ENCODE measurements around the gene BMPER. TPM values are rescaled to one million over a fixed set of nuclear protein-coding genes. Genes with fewer than 3 reads are reported as not detected.

BMPER gene
- total RNA-seq, 1 donor from 2014 or later: 0.59 TPM

DNA sequence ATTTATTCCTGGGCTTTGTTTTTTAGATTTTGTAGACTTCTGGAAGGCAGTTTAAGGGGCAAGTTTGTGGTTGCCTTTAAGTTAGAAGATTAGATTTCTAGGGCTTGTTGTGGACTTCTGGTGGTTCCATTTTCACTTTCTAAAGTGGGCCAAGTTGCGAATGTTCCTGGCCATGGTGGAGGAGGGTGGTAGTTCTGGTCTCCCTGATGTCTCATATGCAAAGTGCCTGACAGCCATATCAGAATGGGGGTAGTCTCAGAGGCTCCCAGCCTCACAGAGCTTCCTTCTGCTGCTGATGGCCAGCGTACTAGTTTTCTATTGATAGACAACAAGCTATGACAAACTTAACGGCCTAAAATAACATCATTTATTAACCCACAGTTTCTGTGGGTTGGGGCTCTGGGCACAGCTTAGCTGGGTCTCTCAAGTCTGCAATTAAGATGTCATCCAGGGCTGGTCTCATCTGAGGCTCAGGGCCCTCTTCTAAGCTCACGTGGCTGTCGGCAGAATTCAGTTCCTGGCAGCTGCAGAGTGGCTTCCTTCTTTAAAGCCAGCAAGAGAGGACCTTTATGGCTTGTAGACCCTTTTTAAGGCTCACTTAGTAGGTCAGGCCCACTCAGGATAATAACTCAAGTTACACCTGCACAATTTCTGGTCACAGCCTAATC, 44.8 kb downstream of the BMPER start:
- DNase-seq (no peak), ATAC-seq (no peak)
- intact Hi-C loops (cut with micrococcal nuclease): no loop called here

- DNase-seq (no peak), ATAC-seq (no peak)
- intact Hi-C loops (cut with micrococcal nuclease): no loop called here
Observed at GRCh38 chr7:33952824-33953223, 47.5 kb downstream of the BMPER start.

DNA sequence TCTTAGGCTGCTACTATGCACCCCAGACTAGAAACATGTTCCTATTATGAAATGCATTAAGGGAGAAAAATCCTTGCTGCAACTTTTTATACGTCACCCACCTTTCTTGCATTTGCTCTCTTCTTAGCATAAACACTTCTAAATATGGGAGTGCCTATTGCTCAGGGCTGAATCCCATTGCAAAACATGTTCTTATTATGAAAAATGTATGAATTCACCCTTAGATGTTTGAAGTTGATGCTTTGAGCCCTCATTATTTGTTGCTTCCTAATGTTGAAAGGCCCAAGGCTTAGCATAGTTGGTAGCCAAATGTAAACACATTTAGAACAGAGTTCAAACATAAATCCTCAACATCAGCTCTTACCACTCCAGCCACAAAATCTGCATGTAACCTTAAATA, 52.8 kb downstream of the BMPER start:
- ATAC-seq (no peak), DNase-seq (no peak)
- intact Hi-C loops (cut with micrococcal nuclease): no loop called here

- no peak for DNase-seq
- intact Hi-C loops (cut with micrococcal nuclease): no loop called here
- no peak for ATAC-seq
Observed at GRCh38 chr7:33959676-33960075, 54.3 kb downstream of the BMPER start.

- DNase-seq: no peak
- ATAC-seq: no peak
- intact Hi-C loops (cut with micrococcal nuclease): no loop called here
Observed at GRCh38 chr7:33961948-33962347, 56.6 kb downstream of the BMPER start.

GRCh38 chr7:33964417-33965182, 59.3 kb downstream of the BMPER start:
- peak; percentile 55 for ATAC-seq
- DNase-seq: no peak
- intact Hi-C loops (cut with micrococcal nuclease): no loop called here

DNA sequence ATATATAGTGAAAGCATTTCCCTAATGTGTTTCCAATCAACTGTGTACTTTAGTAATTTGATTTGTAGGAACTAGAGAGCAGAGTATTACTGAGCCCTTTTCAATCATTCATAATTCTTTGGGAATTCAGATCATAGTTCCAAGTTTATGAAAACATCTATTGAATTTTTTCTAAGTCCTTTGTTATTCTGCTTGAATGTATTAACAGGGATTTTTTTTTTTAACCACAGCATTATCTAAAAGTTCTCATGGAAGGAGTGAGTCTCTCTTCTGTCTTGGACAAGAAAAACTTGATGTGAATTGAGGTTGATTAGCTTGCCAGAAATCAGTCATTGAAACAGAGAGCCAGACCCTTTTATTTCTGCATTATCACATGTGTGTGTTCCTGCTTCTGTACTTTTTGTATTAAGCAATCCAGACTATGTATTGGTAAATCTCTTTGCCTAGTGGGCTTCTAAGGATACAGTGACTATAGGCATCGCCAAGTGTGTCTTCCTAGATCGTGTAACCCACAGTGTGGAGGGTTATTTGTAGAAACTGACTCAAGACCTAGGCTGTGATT, 59.9 kb downstream of the BMPER start:
- intact Hi-C loops (cut with micrococcal nuclease): no loop called here
- no peak for DNase-seq
- ATAC-seq: peak; percentile 57

GRCh38 chr7:33968591-33968990, 63.3 kb downstream of the BMPER start:
- DNase-seq (no peak), ATAC-seq (no peak)
- intact Hi-C loops (cut with micrococcal nuclease): no loop called here

DNA sequence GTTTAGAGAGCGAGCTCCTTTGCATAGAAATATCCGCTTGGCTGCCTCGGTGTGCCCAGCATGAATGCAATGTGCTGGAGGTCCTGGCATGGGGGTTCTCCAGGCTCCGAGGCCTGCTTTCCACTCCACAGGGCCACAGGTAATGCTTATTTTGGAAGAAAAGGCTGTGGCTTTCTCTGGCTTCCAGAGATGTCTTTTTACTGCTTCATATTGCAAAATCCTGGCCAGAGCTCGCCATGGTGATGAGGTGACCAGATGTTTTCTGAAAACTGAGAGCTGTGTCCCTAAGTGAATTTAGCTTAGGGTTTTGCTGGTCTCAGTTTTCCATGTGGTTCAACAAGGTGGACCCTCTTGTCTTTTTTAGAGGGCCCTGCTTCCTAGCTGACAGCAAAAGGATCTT, 65.2 kb downstream of the BMPER start:
- ATAC-seq: no peak
- no peak for DNase-seq
- intact Hi-C loops (cut with micrococcal nuclease): no loop called here

- no peak for DNase-seq
- intact Hi-C loops (cut with micrococcal nuclease): no loop called here
- ATAC-seq: no peak
Observed at GRCh38 chr7:33971106-33971505, 65.8 kb downstream of the BMPER start.

- ATAC-seq (no peak), DNase-seq (no peak)
- intact Hi-C loops (cut with micrococcal nuclease): no loop called here
Observed at GRCh38 chr7:33973231-33974015, 68.1 kb downstream of the BMPER start.

- DNase-seq: no peak
- intact Hi-C loops (cut with micrococcal nuclease): no loop called here
- ATAC-seq: no peak
Observed at GRCh38 chr7:33979300-33979806, 74.0 kb downstream of the BMPER start.

- ATAC-seq (no peak), DNase-seq (no peak)
- intact Hi-C loops (cut with micrococcal nuclease): no loop called here
Observed at GRCh38 chr7:33979807-33980355, 74.5 kb downstream of the BMPER start.

DNA sequence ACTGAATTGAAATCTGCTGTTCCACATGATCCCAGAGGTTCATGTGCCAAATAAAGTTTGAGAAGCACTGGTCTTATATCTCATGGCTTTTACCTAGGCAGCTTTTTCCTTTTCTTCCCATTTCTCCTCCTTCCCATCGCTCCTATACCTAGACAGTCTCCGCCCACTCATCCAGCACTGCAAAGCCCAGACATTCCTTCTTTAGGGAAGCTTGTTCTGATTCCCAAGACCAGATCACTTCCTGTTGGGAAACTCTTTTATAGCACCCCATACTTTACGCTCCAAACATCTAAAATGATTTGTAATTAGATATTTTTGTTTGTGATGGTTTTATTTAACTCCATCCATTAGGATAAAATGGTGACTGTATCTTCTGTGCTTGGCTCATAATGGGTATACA, 75.9 kb downstream of the BMPER start:
- ATAC-seq: no peak
- intact Hi-C loops (cut with micrococcal nuclease): no loop called here
- DNase-seq: no peak

GRCh38 chr7:33981671-33982424, 76.5 kb downstream of the BMPER start:
- ATAC-seq: no peak
- intact Hi-C loops (cut with micrococcal nuclease): no loop called here

GRCh38 chr7:33982425-33982786, 77.1 kb downstream of the BMPER start:
- DNase-seq: no peak
- ATAC-seq: no peak
- intact Hi-C loops (cut with micrococcal nuclease): no loop called here

More at GRCh38 chr7:33981671-33982424, 76.5 kb downstream of the BMPER start:
- DNase-seq: no peak

DNA sequence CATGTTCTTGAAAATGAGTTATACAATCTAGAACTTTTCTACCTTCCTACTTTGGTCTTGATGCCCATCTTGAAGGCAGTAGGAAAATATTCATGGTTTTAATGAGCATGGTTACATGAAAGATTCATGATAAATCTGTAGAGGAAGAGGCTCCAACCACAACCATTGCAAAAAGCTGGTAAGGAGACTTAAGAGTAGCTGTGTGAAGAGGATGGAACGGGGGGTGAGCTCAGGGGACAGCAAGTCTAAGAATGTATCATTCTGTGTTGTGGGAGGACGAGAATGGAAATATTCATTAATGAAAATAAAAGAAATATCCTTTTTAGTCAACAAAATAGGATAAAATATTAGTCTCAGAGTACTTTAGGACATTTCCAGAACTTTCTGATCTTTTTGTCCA, 81.1 kb downstream of the BMPER start:
- intact Hi-C loops (cut with micrococcal nuclease): no loop called here
- ATAC-seq (no peak), DNase-seq (no peak)

DNA sequence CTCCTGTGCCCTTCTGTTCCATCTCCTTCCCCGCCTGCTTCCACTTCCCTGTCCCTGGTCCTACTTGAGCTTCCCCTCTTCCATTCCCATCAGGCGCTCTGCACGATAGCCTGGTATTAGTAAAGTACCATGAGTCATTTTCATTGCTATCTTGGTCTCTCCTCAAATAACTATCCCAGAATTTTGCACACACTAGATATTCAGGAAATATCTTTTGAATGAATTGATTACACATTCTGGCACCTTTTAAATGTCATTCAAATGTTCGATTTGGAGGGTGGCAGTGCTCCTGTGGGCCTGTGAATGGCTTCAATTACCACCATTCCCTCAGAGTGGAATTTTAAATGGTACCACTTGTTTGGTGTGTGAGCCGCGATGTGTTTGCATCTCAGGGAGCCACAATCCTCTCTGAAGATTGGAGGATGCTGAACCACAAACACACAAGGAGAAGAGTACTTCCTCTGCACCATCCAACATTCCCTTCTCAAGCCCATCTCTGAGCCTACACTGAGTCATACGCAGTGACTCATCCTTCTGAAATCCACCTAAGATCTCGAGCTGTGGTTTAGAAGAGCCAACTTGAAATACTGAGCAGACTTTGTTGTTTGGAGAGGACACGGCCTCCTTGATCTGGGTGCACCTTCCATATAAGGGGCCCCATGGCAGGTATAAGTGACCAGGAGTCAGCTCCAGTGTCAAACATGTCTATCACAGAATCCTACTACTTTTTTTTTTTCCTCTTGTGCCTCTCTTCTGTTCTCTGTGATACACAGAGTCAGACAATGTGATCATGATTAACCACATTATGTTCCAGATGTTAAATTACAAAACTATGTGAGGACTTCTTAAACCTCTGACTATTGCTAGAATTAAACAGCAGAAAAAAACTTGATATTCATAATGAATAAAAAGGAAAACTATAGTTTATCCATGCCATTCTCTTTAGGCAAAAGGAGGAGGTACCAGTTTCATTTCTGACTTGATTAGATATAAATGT, 81.9 kb downstream of the BMPER start:
- intact Hi-C loops (cut with micrococcal nuclease): no loop called here
- DNase-seq: no peak
- peak; percentile 80 for ATAC-seq

Data from left ventricle myocardium superior (tissue), 1 donor.